OCI-LY1 (cell line): ENCODE data around the gene LIPA.

Experiments used
- CTCF ChIP-seq: fragments of 200-600 bp; sonication (generic), shearing (Covaris generic); IDR thresholded peaks from 2 replicates; pipeline ENCODE4 v1.5.1; 2017; ENCODE audit warnings: mild to moderate bottlenecking, antibody characterized with exemption, low read length, moderate library complexity, mixed read lengths
- EZH2 ChIP-seq: fragments of 200-600 bp; sonication (generic), shearing (Covaris generic); IDR thresholded peaks from 2 replicates; pipeline ENCODE4 v1.8.0; 2017; ENCODE audit warnings: borderline replicate concordance, mixed run types, mild to moderate bottlenecking, antibody characterized with exemption, low read length, moderate library complexity, mixed read lengths

GRCh38 chr10:89257581-89257980, 6.0 kb upstream of the LIPA start:
- TF ChIP-seq CTCF (no peak), EZH2 (no peak)
